Loucy (cell line): Measurements from ENCODE around the gene TTC7B.

Experiments used
- H2AFZ ChIP-seq: fragments of 200-600 bp; sonication (generic); 2 replicates; pipeline ENCODE4 v1.6.0; 2016; ENCODE audit warnings: antibody characterized with exemption, mild to moderate bottlenecking, low read length, moderate library complexity
- H3F3A ChIP-seq: fragments of 200-600 bp; 2 replicates; pipeline ENCODE4 v1.6.0; 2016; ENCODE audit warnings: antibody characterized with exemption, low read depth, mild to moderate bottlenecking
- H3K27me3 ChIP-seq: fragments of 200-600 bp; sonication (generic); 2 replicates; pipeline ENCODE4 v1.6.1; 2014; ENCODE audit warnings: low read length, mild to moderate bottlenecking; ENCODE audit not compliant: insufficient read depth, poor library complexity, severe bottlenecking
- H3K36me3 ChIP-seq: fragments of 200-600 bp; sonication (generic); 2 replicates; pipeline ENCODE4 v1.6.1; 2016; ENCODE audit warnings: low read length; ENCODE audit not compliant: insufficient read depth
- H3K4me1 ChIP-seq: fragments of 200-600 bp; sonication (generic); 2 replicates; pipeline ENCODE4 v1.5.1; 2014; ENCODE audit warnings: low read length, mild to moderate bottlenecking; ENCODE audit not compliant: insufficient read depth, poor library complexity, severe bottlenecking
- H3K4me2 ChIP-seq: fragments of 200-600 bp; sonication (generic); 2 replicates; pipeline ENCODE4 v1.6.0; 2014; ENCODE audit warnings: antibody characterized with exemption, low read length, low read depth, mild to moderate bottlenecking; ENCODE audit not compliant: poor library complexity, severe bottlenecking
- H3K4me3 ChIP-seq: fragments of 200-600 bp; sonication (generic); 2 replicates; pipeline ENCODE4 v1.5.1; 2014; ENCODE audit warnings: low read length, mild to moderate bottlenecking, mixed read lengths; ENCODE audit not compliant: poor library complexity, severe bottlenecking
- H3K79me2 ChIP-seq: fragments of 200-600 bp; sonication (generic); 2 replicates; pipeline ENCODE4 v1.6.1; 2014; ENCODE audit warnings: low read length; ENCODE audit not compliant: insufficient read depth
- H3K9ac ChIP-seq: fragments of 200-600 bp; sonication (generic); 2 replicates; pipeline ENCODE4 v1.6.0; 2014; ENCODE audit warnings: mild to moderate bottlenecking, low read depth, low read length, moderate library complexity; ENCODE audit not compliant: poor library complexity, severe bottlenecking
- H3K9me2 ChIP-seq: fragments of 200-600 bp; sonication (generic); replicated peaks from 2 replicates; pipeline ENCODE4 v1.6.1; 2016; ENCODE audit warnings: low read depth, low read length, mixed read lengths
- H3K9me3 ChIP-seq: fragments of 200-600 bp; sonication (generic); 2 replicates; pipeline ENCODE4 v1.6.1; 2014; ENCODE audit warnings: mild to moderate bottlenecking, antibody characterized with exemption, low read length, low read depth; ENCODE audit not compliant: insufficient read depth
- H4K20me1 ChIP-seq: fragments of 200-600 bp; sonication (generic); 2 replicates; pipeline ENCODE4 v1.6.0; 2014; ENCODE audit warnings: antibody characterized with exemption, low read length, mild to moderate bottlenecking; ENCODE audit not compliant: insufficient read depth, poor library complexity, severe bottlenecking
- EZH2phosphoT487 ChIP-seq: fragments of 200-600 bp; IDR thresholded peaks from 2 replicates; pipeline ENCODE4 v1.6.1; 2018; ENCODE audit warnings: antibody characterized with exemption, mild to moderate bottlenecking, moderate library complexity, borderline replicate concordance
- TF ChIP-seq, protein P1 (sequence below): fragments of 200-600 bp; sonication (generic); conservative IDR thresholded peaks from 2 replicates; pipeline ENCODE4 v1.5.1; 2014; ENCODE audit warnings: mild to moderate bottlenecking, antibody characterized with exemption, low read length

TTC7B gene

GRCh38 chr14:90534091-90534837, 282.0 kb downstream of the TTC7B start:
- no peak overlapping the region for H3K9ac ChIP-seq
- peaks cover 8% of the 10 kb centered on the region for H3K4me1 ChIP-seq
- TF ChIP-seq EZH2phosphoT487, result no peak
- TF ChIP-seq, protein P1, sequence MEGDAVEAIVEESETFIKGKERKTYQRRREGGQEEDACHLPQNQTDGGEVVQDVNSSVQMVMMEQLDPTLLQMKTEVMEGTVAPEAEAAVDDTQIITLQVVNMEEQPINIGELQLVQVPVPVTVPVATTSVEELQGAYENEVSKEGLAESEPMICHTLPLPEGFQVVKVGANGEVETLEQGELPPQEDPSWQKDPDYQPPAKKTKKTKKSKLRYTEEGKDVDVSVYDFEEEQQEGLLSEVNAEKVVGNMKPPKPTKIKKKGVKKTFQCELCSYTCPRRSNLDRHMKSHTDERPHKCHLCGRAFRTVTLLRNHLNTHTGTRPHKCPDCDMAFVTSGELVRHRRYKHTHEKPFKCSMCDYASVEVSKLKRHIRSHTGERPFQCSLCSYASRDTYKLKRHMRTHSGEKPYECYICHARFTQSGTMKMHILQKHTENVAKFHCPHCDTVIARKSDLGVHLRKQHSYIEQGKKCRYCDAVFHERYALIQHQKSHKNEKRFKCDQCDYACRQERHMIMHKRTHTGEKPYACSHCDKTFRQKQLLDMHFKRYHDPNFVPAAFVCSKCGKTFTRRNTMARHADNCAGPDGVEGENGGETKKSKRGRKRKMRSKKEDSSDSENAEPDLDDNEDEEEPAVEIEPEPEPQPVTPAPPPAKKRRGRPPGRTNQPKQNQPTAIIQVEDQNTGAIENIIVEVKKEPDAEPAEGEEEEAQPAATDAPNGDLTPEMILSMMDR, result no peak
- no peaks in the 10 kb centered on the region for H3K9me2 ChIP-seq
- no peaks in the 10 kb centered on the region for H3F3A ChIP-seq
- no peak overlapping the region for H2AFZ ChIP-seq
- H3K27me3 ChIP-seq, result no peaks in the 10 kb centered on the region
- no peaks in the 10 kb centered on the region for H3K79me2 ChIP-seq
- H3K4me2 ChIP-seq, result no peak overlapping the region
- no peaks in the 10 kb centered on the region; the same call in 1 of the 2 replicates for H3K36me3 ChIP-seq
- no peaks in the 10 kb centered on the region for H4K20me1 ChIP-seq
- no peaks in the 10 kb centered on the region for H3K9me3 ChIP-seq
- no peak overlapping the region for H3K4me3 ChIP-seq

DNA sequence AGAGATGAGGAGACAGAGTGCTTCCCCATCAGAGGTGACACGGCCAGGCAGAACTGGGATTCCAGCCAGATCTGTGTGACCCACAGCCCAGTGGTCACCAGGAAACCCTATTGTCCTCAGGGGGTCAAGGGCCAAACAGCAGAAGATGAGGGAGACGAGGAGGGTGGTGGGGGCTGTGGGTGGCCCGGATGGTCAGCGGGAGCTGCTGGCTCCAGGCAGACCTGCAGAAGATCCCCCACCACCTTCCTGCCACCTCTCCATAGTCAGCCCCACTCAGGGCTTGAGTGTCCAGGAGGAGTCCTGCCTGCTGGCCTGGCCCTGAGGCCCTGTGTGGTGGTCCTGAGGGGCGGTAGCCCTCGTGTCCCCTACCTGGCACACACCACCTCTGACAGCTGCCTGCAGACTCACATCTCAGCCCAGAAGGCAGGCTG, 282.6 kb downstream of the TTC7B start:
- Histone ChIP-seq H3K9me2 (no peaks in the 10 kb centered on the region), H3F3A (no peaks in the 10 kb centered on the region), H3K4me2 (no peak overlapping the region), H3K4me3 (no peak overlapping the region), H3K9me3 (no peaks in the 10 kb centered on the region), H3K36me3 (no peaks in the 10 kb centered on the region; the same call in 1 of the 2 replicates), H3K27me3 (no peaks in the 10 kb centered on the region), H3K9ac (no peak overlapping the region), H4K20me1 (no peaks in the 10 kb centered on the region), H2AFZ (no peak overlapping the region), H3K79me2 (no peaks in the 10 kb centered on the region), H3K4me1 (peaks cover 8% of the 10 kb centered on the region)
- TF ChIP-seq EZH2phosphoT487, result no peak
- TF ChIP-seq, protein P1, result no peak

- no peaks in the 10 kb centered on the region for H3F3A ChIP-seq
- no peaks in the 10 kb centered on the region for H3K9me2 ChIP-seq
- peaks cover 8% of the 10 kb centered on the region for H3K4me1 ChIP-seq
- no peaks in the 10 kb centered on the region for H3K79me2 ChIP-seq
- no peak for TF ChIP-seq EZH2phosphoT487
- TF ChIP-seq, protein P1, result no peak
- H3K27me3 ChIP-seq, result no peaks in the 10 kb centered on the region
- no peak overlapping the region for H3K4me2 ChIP-seq
- no peak overlapping the region for H3K9ac ChIP-seq
- H3K9me3 ChIP-seq, result no peaks in the 10 kb centered on the region
- H2AFZ ChIP-seq, result no peak overlapping the region
- no peaks in the 10 kb centered on the region; the same call in 1 of the 2 replicates for H3K36me3 ChIP-seq
- H3K4me3 ChIP-seq, result no peak overlapping the region
- no peaks in the 10 kb centered on the region for H4K20me1 ChIP-seq
These were observed 283.3 kb downstream of the TTC7B start for GRCh38 chr14:90532826-90533525.
